Measurements from ENCODE around the gene ASAP3. TPM values are rescaled to one million over a fixed set of nuclear protein-coding genes. Genes with fewer than 3 reads are reported as not detected.

The ASAP3 gene
- total and polyA plus RNA-seq, 9 of the 15 experiments (the other 6 are each of a cell fraction or from before 2014, with no cell fraction given): 1.7 to 31.2 (median 17.4) TPM

- H3K27me3 ChIP-seq (ENCODE audit: control insufficient read depth in 2 of 2, insufficient read depth in 2 of 2, low read length in 2 of 2): no peaks in the 10 kb centered on the region
- H3K4me3 ChIP-seq: no peak overlapping the region
- intact Hi-C loops (cut with micrococcal nuclease): no loop called here
- ATAC-seq: no peak
- no peaks in the 10 kb centered on the region for H3K79me2 ChIP-seq (ENCODE audit: control insufficient read depth, insufficient read depth, low read length)
- in situ Hi-C loops (cut with MboI): no loop called here
- no peaks in the 10 kb centered on the region for H3K9me1 ChIP-seq (ENCODE audit: control insufficient read depth, insufficient read depth, low read length)
- H3K27ac ChIP-seq (ENCODE audit: extremely low read depth, low read depth, low read length): no peak overlapping the region
- BruUV-seq (replicated peaks): no TSS peak
- CTCF ChIA-PET (ENCODE audit: low intra/inter-chr PET ratio): no interaction called here
- POLR2A ChIA-PET: interaction anchor here (0.6 to 1.0 kb wide), 3 partner anchors 8 to 128 kb away, joined by 3 read pairs; partner anchors contain the start of gene HNRNPR
- 0 out of 3 replicates have a peak, but pooled peaks cover under 1% of the 10 kb centered on the region for H3K36me3 ChIP-seq (ENCODE audit: control insufficient read depth, insufficient read depth, low read length)
- no peaks in the 10 kb centered on the region for H3K9me3 ChIP-seq (replicated peaks; ENCODE audit: control insufficient read depth, insufficient read depth, low read depth, low read length)
- DNase-seq (ENCODE audit: extremely low read depth in 1 of 4, low spot score in 3 of 4): no peak
- H3K9ac ChIP-seq (ENCODE audit: insufficient read depth in 1 of 2, low read depth in 2 of 2, low read length in 2 of 2): no peak overlapping the region
- peaks cover 5 to 18% of the 10 kb centered on the region in 2 experiments; a peak in 4 of 5 replicates for H3K4me1 ChIP-seq (replicated peaks in 1 of 2; ENCODE audit: control insufficient read depth in 2 of 2, insufficient read depth in 2 of 2, low read length in 2 of 2)
- no peak overlapping the region for H3K4me2 ChIP-seq (ENCODE audit: insufficient read depth, low read length)
- H4K20me1 ChIP-seq (replicated peaks; ENCODE audit: control insufficient read depth, insufficient read depth, low read length): 0 out of 2 replicates have a peak, but pooled peaks cover 8% of the 10 kb centered on the region
- H2AFZ ChIP-seq (ENCODE audit: low read depth, low read length): no peak overlapping the region
- WGBS (ENCODE audit: insufficient coverage, low coverage, missing lambda C conversion rate): 73% methylated on average over 5 of the region's 5 CpGs
- FAIRE-seq: no peak
- TF ChIP-seq ZNF354B (CRISPR knock-in tag; IDR thresholded peaks at IDR 0.05): no peak
- no peak for TF ChIP-seq ZEB2 (IDR thresholded peaks at IDR 0.05)
- TF ChIP-seq ADNP (tag; IDR thresholded peaks at IDR 0.05): no peak; the same call in 1 of the 2 replicates
- TF ChIP-seq MNT (conservative IDR thresholded peaks at IDR 0.05): no peak
- no peak for TF ChIP-seq ARID3B (CRISPR knock-in tag; IDR thresholded peaks at IDR 0.05; ENCODE audit: borderline replicate concordance)
- no peak for TF ChIP-seq NFRKB (IDR thresholded peaks at IDR 0.05; ENCODE audit: low read depth)
- TF ChIP-seq E2F1 (CRISPR knock-in tag; IDR thresholded peaks at IDR 0.05): no peak
- TF ChIP-seq HMG20A (CRISPR knock-in tag; conservative IDR thresholded peaks at IDR 0.05): no peak
These were observed 11.5 kb downstream of the ASAP3 start for GRCh38 chr1:23472351-23473036.
